Mucosa of stomach (tissue), 1 donor: ENCODE data around the gene NKD2.

Experiments used
- H3K27me3 ChIP-seq: one replicate; pipeline ENCODE4 v1.7.0; 2013; ENCODE audit warnings: mild to moderate bottlenecking, low read length; ENCODE audit not compliant: control insufficient read depth, insufficient read depth
- H3K36me3 ChIP-seq: one replicate; pipeline ENCODE4 v1.7.0; 2013; ENCODE audit warnings: low read length; ENCODE audit not compliant: control insufficient read depth, insufficient read depth
- H3K4me1 ChIP-seq: one replicate; pipeline ENCODE4 v1.7.0; 2013; ENCODE audit warnings: mild to moderate bottlenecking, low read length; ENCODE audit not compliant: control insufficient read depth, insufficient read depth
- H3K4me3 ChIP-seq: one replicate; pipeline ENCODE4 v1.7.0; 2013; ENCODE audit warnings: low read length
- H3K9ac ChIP-seq: one replicate; pipeline ENCODE4 v1.7.0; 2013; ENCODE audit warnings: mild to moderate bottlenecking, low read length, moderate library complexity
- H3K9me3 ChIP-seq: one replicate; pipeline ENCODE4 v1.7.0; 2013; ENCODE audit warnings: mild to moderate bottlenecking, low read length, moderate library complexity; ENCODE audit not compliant: control insufficient read depth
- donor health status: Pancreatic carcinoma.

NKD2 gene

GRCh38 chr5:981456-981855 is 27.1 kb upstream of the NKD2 start:
- Histone ChIP-seq H3K4me1 (no peaks in the 10 kb centered on the region), H3K9ac (no peak overlapping the region), H3K36me3 (no peaks in the 10 kb centered on the region), H3K9me3 (no peaks in the 10 kb centered on the region), H3K27me3 (peaks cover 3% of the 10 kb centered on the region), H3K4me3 (no peak overlapping the region)

- H3K9me3 ChIP-seq: no peaks in the 10 kb centered on the region
- H3K4me3 ChIP-seq: no peak overlapping the region
- H3K9ac ChIP-seq: no peak overlapping the region
- no peaks in the 10 kb centered on the region for H3K4me1 ChIP-seq
- H3K27me3 ChIP-seq: peaks cover 3% of the 10 kb centered on the region
- no peaks in the 10 kb centered on the region for H3K36me3 ChIP-seq
Observed at GRCh38 chr5:982377-983237, 26.0 kb upstream of the NKD2 start.

GRCh38 chr5:983238-983524 is 25.4 kb upstream of the NKD2 start:
- Histone ChIP-seq H3K9ac (no peak overlapping the region), H3K36me3 (no peaks in the 10 kb centered on the region), H3K9me3 (no peaks in the 10 kb centered on the region), H3K27me3 (peaks cover 3% of the 10 kb centered on the region), H3K4me3 (no peak overlapping the region), H3K4me1 (no peaks in the 10 kb centered on the region)

- Histone ChIP-seq H3K4me3 (no peak overlapping the region), H3K9ac (no peak overlapping the region), H3K36me3 (no peaks in the 10 kb centered on the region), H3K9me3 (no peaks in the 10 kb centered on the region), H3K27me3 (peaks cover 3% of the 10 kb centered on the region), H3K4me1 (no peaks in the 10 kb centered on the region)
Observed at GRCh38 chr5:983568-983967, 25.0 kb upstream of the NKD2 start.

GRCh38 chr5:984774-985173 is 23.8 kb upstream of the NKD2 start:
- H3K9me3 ChIP-seq: no peaks in the 10 kb centered on the region
- peaks cover 3% of the 10 kb centered on the region for H3K27me3 ChIP-seq
- no peaks in the 10 kb centered on the region for H3K4me1 ChIP-seq
- H3K4me3 ChIP-seq: no peak overlapping the region
- no peak overlapping the region for H3K9ac ChIP-seq
- H3K36me3 ChIP-seq: no peaks in the 10 kb centered on the region

- Histone ChIP-seq H3K9me3 (no peaks in the 10 kb centered on the region), H3K4me1 (peaks cover 5% of the 10 kb centered on the region), H3K36me3 (no peaks in the 10 kb centered on the region), H3K9ac (no peak overlapping the region), H3K27me3 (peaks cover 6% of the 10 kb centered on the region), H3K4me3 (no peak overlapping the region)
Observed at GRCh38 chr5:987761-988160, 20.8 kb upstream of the NKD2 start.

- no peaks in the 10 kb centered on the region for H3K9me3 ChIP-seq
- peaks cover 5% of the 10 kb centered on the region for H3K4me1 ChIP-seq
- H3K9ac ChIP-seq: no peak overlapping the region
- H3K27me3 ChIP-seq: peaks cover 3% of the 10 kb centered on the region
- H3K36me3 ChIP-seq: no peaks in the 10 kb centered on the region
- no peak overlapping the region for H3K4me3 ChIP-seq
Observed at GRCh38 chr5:988322-988721, 20.3 kb upstream of the NKD2 start.

GRCh38 chr5:989961-990530 is 18.6 kb upstream of the NKD2 start:
- Histone ChIP-seq H3K9ac (no peak overlapping the region), H3K9me3 (no peaks in the 10 kb centered on the region), H3K27me3 (peaks cover 6% of the 10 kb centered on the region), H3K36me3 (no peaks in the 10 kb centered on the region), H3K4me3 (no peak overlapping the region), H3K4me1 (peaks cover 12% of the 10 kb centered on the region)

- Histone ChIP-seq H3K9me3 (no peaks in the 10 kb centered on the region), H3K9ac (no peak overlapping the region), H3K4me3 (no peak overlapping the region), H3K36me3 (no peaks in the 10 kb centered on the region), H3K4me1 (peaks cover 12% of the 10 kb centered on the region), H3K27me3 (peaks cover 6% of the 10 kb centered on the region)
Observed at GRCh38 chr5:991472-992267, 16.9 kb upstream of the NKD2 start.

GRCh38 chr5:994272-994607 is 14.4 kb upstream of the NKD2 start:
- Histone ChIP-seq H3K27me3 (peaks cover 6% of the 10 kb centered on the region), H3K9ac (no peak overlapping the region), H3K4me1 (peaks cover 12% of the 10 kb centered on the region), H3K9me3 (no peaks in the 10 kb centered on the region), H3K4me3 (no peak overlapping the region), H3K36me3 (no peaks in the 10 kb centered on the region)

GRCh38 chr5:994821-995220 is 13.8 kb upstream of the NKD2 start:
- H3K9ac ChIP-seq: no peak overlapping the region
- no peak overlapping the region for H3K4me3 ChIP-seq
- peaks cover 6% of the 10 kb centered on the region for H3K27me3 ChIP-seq
- H3K36me3 ChIP-seq: no peaks in the 10 kb centered on the region
- no peaks in the 10 kb centered on the region for H3K9me3 ChIP-seq
- H3K4me1 ChIP-seq: peaks cover 12% of the 10 kb centered on the region

- Histone ChIP-seq H3K9me3 (no peaks in the 10 kb centered on the region), H3K4me1 (peaks cover 10% of the 10 kb centered on the region), H3K36me3 (no peaks in the 10 kb centered on the region), H3K27me3 (peaks cover 6% of the 10 kb centered on the region), H3K9ac (no peak overlapping the region), H3K4me3 (no peak overlapping the region)
Observed at GRCh38 chr5:995318-995717, 13.3 kb upstream of the NKD2 start.
